T-helper 1 cell (primary cell): ENCODE measurements around the gene CD300H.
"Not testable (repeated sequence)": the region's sequence is repeated elsewhere in the genome, so short reads cannot be mapped to it uniquely, and the experiment has no call there.

Experiments used
- DNase-seq, 5 donors: peaks; one replicate each; pipeline ENCODE4 v3.0.0-alpha.2; 2012 to 2020

Gene CD300H

GRCh38 chr17:74525465-74525725 is 41.9 kb downstream of the CD300H start:
- no peak for DNase-seq

GRCh38 chr17:74524653-74525464 is 42.5 kb downstream of the CD300H start:
- DNase-seq = no peak

GRCh38 chr17:74523308-74523707 is 44.0 kb downstream of the CD300H start:
- no peak for DNase-seq

- DNase-seq = no peak
Measured at GRCh38 chr17:74522381-74523105, 44.8 kb downstream of the CD300H start.

GRCh38 chr17:74521701-74522201 is 45.6 kb downstream of the CD300H start:
- peak in 1 of 5 donors; percentile 18 for DNase-seq

- DNase-seq = no peak
Measured at GRCh38 chr17:74520790-74521480, 46.4 kb downstream of the CD300H start.

- DNase-seq = no peak
Measured at GRCh38 chr17:74520016-74520434, 47.3 kb downstream of the CD300H start.

- not testable (repeated sequence) for DNase-seq
Measured at GRCh38 chr17:74518413-74518981, 48.8 kb downstream of the CD300H start.

- no peak for DNase-seq
Measured at GRCh38 chr17:74516561-74517328, 50.6 kb downstream of the CD300H start.

- DNase-seq = no peak
Measured at GRCh38 chr17:74515941-74516340, 51.4 kb downstream of the CD300H start.

- DNase-seq = peak in 2 of 5 donors; percentile 33 to 57
Measured at GRCh38 chr17:74514632-74515334, 52.5 kb downstream of the CD300H start.

GRCh38 chr17:74513987-74514631 is 53.2 kb downstream of the CD300H start:
- DNase-seq = peak; percentile 26 to 68 (median 30)

- DNase-seq = no peak
Measured at GRCh38 chr17:74512624-74513091, 54.7 kb downstream of the CD300H start.

GRCh38 chr17:74512036-74512435 is 55.3 kb downstream of the CD300H start:
- DNase-seq = no peak
